ENCODE data around the gene GDF11. TPM values are rescaled to one million over a fixed set of nuclear protein-coding genes. Genes with fewer than 3 reads are reported as not detected.
A peak's percentile ranks its signal among the peaks of the same experiment; 100 is the strongest.

The GDF11 gene
- total and polyA plus RNA-seq, 4 experiments from 2014 or later, result 0.25 to 15.8 (median 8.4) TPM

DNA sequence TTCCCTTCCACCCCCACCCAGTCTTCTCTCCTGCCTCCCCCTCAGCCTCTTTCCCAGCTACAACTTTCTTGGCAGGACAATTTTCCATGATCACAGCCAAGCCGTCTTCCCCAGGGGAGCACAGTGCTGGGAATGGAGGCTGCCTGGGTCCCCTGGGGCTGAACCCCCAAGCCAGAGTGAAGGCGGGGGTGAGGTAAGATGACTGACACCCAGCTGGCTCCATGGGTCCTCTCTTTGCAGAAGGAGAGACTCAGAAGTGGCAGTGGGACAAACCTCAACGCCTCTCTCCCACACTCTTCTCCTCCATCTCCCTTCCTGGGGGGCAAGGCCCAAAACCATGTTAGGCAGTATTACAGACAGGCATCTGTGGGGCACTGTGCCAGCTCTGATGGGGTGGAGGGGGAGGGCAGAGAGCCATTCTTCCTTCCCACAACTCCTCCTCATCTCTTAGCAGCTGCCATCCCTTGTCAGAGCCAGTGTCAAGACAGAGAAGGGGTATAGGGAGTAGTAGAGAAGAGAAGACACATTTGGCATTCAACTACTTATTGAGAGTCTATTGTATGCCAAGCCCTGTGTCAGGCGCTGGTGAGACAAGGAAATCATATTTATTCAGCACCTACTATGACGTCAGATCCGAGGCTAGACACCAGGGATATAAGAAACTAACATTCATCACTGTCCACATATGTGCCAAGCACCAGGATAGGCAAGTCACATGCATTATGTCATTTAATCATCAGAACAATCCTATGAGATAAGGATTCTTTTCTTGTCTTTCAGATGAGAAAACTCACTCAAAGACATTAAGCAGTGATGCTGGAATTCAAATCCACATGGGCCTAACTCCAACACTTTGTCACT, 38.8 kb upstream of the GDF11 start:
- Histone ChIP-seq H3K4me1 (ENCODE audit: insufficient read depth, low read length) (peaks cover 14% of the 10 kb centered on the region), H3K4me3 (ENCODE audit: low read length in 2 of 2) (no peak overlapping the region), H3K9me3 (ENCODE audit: control insufficient read depth in 1 of 2, low read length in 2 of 2) (no peaks in the 10 kb centered on the region), H3K27ac (ENCODE audit: low read depth, low read length) (no peak overlapping the region), H3K27me3 (ENCODE audit: insufficient read depth, low read length) (peaks cover 5% of the 10 kb centered on the region), H3K36me3 (ENCODE audit: insufficient read depth, low read length) (no peaks in the 10 kb centered on the region)
- peaks cover 10 to 17% of the 10 kb centered on the region in 2 donors for H3K27me3 Mint-ChIP-seq
- H3K9me3 Mint-ChIP-seq, result no peaks in the 10 kb centered on the region
- no peaks in the 10 kb centered on the region for H3K36me3 Mint-ChIP-seq
- DNase-seq, result no peak
- intact Hi-C loops (cut with micrococcal nuclease), result no loop called here
- CTCF ChIA-PET (ENCODE audit: partially characterized antibody), result no interaction called here
- no peak overlapping the region for H3K4me3 Mint-ChIP-seq
- H3K4me1 Mint-ChIP-seq, result peaks cover 13 to 20% (median 17%) of the 10 kb centered on the region in 4 donors
- no peak overlapping the region for H3K27ac Mint-ChIP-seq
- POLR2A ChIA-PET (ENCODE audit: partially characterized antibody), result no interaction called here

DNA sequence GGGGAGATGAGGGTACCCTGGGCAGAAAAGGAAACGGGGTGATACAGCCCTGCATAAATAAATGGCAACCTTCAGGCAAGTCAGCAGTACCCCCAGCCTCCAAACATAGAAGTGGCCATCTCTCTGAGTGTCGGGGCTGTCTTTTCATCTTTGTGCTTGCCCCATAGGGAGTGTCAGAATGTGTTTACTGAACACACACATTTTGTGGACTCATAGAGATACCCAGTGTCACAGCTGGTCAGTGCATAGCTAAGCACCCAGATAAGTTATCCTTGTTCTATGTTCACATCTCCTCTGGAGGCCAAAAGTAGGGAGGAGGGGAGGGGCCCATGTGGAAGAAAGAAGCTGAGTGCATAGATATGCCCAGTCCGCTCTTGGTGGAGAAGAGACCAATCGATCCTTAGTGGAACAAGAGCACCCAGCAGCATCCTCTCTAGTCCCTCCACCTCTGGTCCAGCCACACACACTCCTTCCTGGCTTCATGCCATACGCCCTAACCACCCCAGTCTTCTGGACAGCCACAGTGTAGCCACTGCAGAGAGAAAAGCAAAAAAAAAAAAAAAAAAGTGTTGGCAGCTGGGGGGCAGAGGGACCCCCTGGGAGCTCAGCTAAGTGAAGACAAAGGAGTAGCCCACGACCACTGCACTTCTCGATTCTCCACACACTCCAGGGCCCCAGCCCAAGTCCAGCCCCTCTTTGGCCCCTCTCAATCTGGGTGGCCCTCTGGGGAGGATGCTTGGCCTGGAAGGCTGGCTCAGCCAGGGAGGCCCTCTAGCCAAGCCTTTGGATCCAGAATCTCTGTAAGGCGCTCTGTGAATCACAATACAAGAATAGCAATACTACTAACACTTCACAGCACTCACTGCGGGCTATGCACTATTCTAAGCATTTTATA, 37.9 kb upstream of the GDF11 start:
- H3K36me3 Mint-ChIP-seq, result no peaks in the 10 kb centered on the region
- intact Hi-C loops (cut with micrococcal nuclease), result no loop called here
- Histone ChIP-seq H3K9me3 (ENCODE audit: control insufficient read depth in 1 of 2, low read length in 2 of 2) (no peaks in the 10 kb centered on the region), H3K4me3 (ENCODE audit: low read length in 2 of 2) (no peak overlapping the region), H3K4me1 (ENCODE audit: insufficient read depth, low read length) (peaks cover 14% of the 10 kb centered on the region), H3K36me3 (ENCODE audit: insufficient read depth, low read length) (no peaks in the 10 kb centered on the region), H3K27ac (ENCODE audit: low read depth, low read length) (no peak overlapping the region), H3K27me3 (ENCODE audit: insufficient read depth, low read length) (peaks cover 5% of the 10 kb centered on the region)
- H3K4me1 Mint-ChIP-seq, result peaks cover 13 to 22% (median 18%) of the 10 kb centered on the region in 4 donors
- peak overlapping the region in 1 of 7 donors; percentile 20 for H3K27ac Mint-ChIP-seq
- DNase-seq, result no peak
- CTCF ChIA-PET (ENCODE audit: partially characterized antibody), result interaction anchor here (0.8 to 1.3 kb wide), 2 partner anchors 10 to 15 kb away, joined by 3 to 6 read pairs; partner anchors contain the start of gene BLOC1S1
- H3K9me3 Mint-ChIP-seq, result no peaks in the 10 kb centered on the region
- peaks cover 10 to 18% of the 10 kb centered on the region in 2 donors for H3K27me3 Mint-ChIP-seq
- POLR2A ChIA-PET (ENCODE audit: partially characterized antibody), result interaction anchor here (2.6 kb wide), 1 partner anchor 11 kb away, joined by 14 read pairs; the partner anchor contains the start of gene BLOC1S1
- H3K4me3 Mint-ChIP-seq, result peak overlapping the region in 1 of 8 donors; percentile 5

DNA sequence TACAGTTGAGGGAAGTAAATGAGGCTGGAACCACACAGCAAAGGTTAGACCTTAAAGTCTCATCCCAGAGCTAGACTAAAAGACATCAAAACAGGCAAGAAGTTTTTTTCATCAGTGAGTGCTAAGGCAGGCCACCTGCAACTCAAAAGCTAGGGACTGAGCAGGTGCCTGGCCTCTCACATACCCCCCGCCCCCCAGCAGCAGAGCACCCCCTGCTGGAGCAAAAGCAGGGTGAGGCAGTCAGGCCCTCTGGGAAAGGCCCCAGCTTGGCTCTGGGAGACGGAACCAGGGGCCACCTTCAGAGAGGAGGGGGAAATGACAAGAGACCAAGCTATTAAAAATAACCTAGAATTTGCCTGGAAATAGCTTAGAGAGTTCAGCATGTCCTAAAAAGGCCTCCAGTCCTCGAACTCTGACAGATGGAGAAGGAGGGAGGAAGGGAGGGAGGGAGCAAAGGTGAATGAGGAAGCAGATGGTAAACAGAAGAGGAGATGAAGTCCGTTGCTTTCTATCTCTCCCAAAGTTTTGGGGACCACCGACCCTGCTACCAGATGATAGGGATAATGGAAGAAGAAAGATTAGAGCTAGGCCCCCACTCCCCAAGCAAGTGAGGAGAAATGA, 37.0 kb upstream of the GDF11 start:
- Histone ChIP-seq H3K36me3 (ENCODE audit: insufficient read depth, low read length) (no peaks in the 10 kb centered on the region), H3K27ac (ENCODE audit: low read depth, low read length) (no peak overlapping the region), H3K27me3 (ENCODE audit: insufficient read depth, low read length) (peaks cover 5% of the 10 kb centered on the region), H3K4me1 (ENCODE audit: insufficient read depth, low read length) (peaks cover 14% of the 10 kb centered on the region), H3K9me3 (ENCODE audit: control insufficient read depth in 1 of 2, low read length in 2 of 2) (no peaks in the 10 kb centered on the region), H3K4me3 (ENCODE audit: low read length in 2 of 2) (no peak overlapping the region)
- peak overlapping the region in 6 of 8 donors; percentile 13 to 57 (median 42) for H3K4me3 Mint-ChIP-seq
- peaks cover 13 to 22% (median 18%) of the 10 kb centered on the region in 4 donors for H3K4me1 Mint-ChIP-seq
- ChIA-PET POLR2A (ENCODE audit: partially characterized antibody) (interaction anchor here (2.6 kb wide), 1 partner anchor 10 kb away, joined by 14 read pairs; the partner anchor contains the start of gene BLOC1S1), CTCF (ENCODE audit: partially characterized antibody) (interaction anchor here (0.8 to 1.3 kb wide), 2 partner anchors 10 to 14 kb away, joined by 3 to 6 read pairs; partner anchors contain the start of gene BLOC1S1)
- no peaks in the 10 kb centered on the region for H3K36me3 Mint-ChIP-seq
- peak overlapping the region in 1 of 7 donors; percentile 74 for H3K27ac Mint-ChIP-seq
- no peak for DNase-seq
- no peaks in the 10 kb centered on the region for H3K9me3 Mint-ChIP-seq
- intact Hi-C loops (cut with micrococcal nuclease), result no loop called here
- peaks cover 10 to 18% of the 10 kb centered on the region in 2 donors for H3K27me3 Mint-ChIP-seq

DNA sequence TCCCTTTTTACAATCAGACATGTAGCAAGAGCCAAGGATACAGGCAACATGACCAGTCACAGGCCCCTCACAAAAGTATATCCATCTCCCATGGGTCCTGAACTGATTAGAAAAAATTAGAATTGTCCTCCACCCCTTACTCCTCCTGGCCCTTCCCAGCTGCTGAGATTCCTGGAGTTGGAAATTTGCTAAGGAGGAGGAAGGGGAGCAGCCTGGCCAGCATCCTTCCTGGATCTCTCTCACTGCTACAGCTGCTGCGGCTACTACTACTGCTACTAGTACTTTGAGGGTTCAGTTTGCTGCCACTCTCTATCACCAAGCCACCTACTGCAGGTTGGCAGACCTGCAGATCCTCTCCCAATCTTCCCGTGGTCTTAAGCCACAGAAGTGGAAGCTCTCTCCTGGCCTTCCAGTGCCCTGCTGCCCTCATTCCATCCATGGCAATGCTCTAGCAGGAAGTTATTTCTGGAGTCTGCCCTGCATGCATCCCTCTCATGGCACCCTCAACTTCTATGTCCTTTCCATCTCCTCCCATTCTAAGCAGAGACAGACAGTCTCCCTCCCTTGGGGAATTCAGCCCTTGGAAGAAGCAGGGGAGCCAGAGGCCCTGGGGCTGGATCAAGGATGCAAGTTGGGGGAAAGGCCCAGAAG, 36.2 kb upstream of the GDF11 start:
- Mint-ChIP-seq H3K27ac (no peak overlapping the region), H3K27me3 (peaks cover 10 to 18% of the 10 kb centered on the region in 2 donors), H3K36me3 (no peaks in the 10 kb centered on the region), H3K9me3 (no peaks in the 10 kb centered on the region), H3K4me1 (peaks cover 13 to 22% (median 18%) of the 10 kb centered on the region in 4 donors), H3K4me3 (peak overlapping the region; percentile 60 to 91 (median 76))
- CTCF ChIA-PET (ENCODE audit: partially characterized antibody), result no interaction called here
- intact Hi-C loops (cut with micrococcal nuclease), result no loop called here
- Histone ChIP-seq H3K27ac (ENCODE audit: low read depth, low read length) (no peak overlapping the region), H3K36me3 (ENCODE audit: insufficient read depth, low read length) (no peaks in the 10 kb centered on the region), H3K4me3 (ENCODE audit: low read length in 2 of 2) (no peak overlapping the region), H3K9me3 (ENCODE audit: control insufficient read depth in 1 of 2, low read length in 2 of 2) (no peaks in the 10 kb centered on the region), H3K27me3 (ENCODE audit: insufficient read depth, low read length) (peaks cover 5% of the 10 kb centered on the region), H3K4me1 (ENCODE audit: insufficient read depth, low read length) (peaks cover 14% of the 10 kb centered on the region)
- no peak for DNase-seq
- POLR2A ChIA-PET (ENCODE audit: partially characterized antibody), result interaction anchor here (1.1 to 2.6 kb wide), 2 partner anchors 9 to 409 kb away, joined by 3 to 14 read pairs; partner anchors contain the start of gene BLOC1S1

DNA sequence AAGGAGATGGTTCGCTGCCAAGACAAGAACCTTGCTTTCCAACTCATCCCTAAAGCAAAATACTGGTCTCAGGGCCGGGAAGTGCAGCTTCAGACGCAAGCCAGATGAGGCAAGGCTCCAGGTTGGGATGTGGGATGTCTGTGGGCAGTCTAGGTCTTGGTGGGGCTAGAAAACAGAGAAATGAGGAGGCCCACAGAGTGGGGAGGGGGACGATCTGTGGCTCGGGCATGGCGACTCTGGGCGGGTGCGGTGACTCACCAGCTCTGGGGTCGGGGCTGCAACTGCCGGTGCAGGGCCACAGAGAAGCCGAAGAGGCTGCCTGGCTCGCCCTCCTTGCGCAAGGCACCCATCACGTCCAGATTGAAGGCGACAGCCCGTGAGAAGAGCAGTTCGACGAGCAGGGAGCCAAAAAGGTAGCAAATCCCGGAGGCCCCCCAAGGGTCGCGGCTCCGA, 35.7 kb upstream of the GDF11 start:
- H3K9me3 Mint-ChIP-seq, result no peaks in the 10 kb centered on the region
- peaks cover 10 to 18% of the 10 kb centered on the region in 2 donors for H3K27me3 Mint-ChIP-seq
- Histone ChIP-seq H3K4me3 (ENCODE audit: low read length in 2 of 2) (no peak overlapping the region), H3K4me1 (ENCODE audit: insufficient read depth, low read length) (peaks cover 14% of the 10 kb centered on the region), H3K36me3 (ENCODE audit: insufficient read depth, low read length) (no peaks in the 10 kb centered on the region), H3K27ac (ENCODE audit: low read depth, low read length) (no peak overlapping the region), H3K27me3 (ENCODE audit: insufficient read depth, low read length) (peaks cover 5% of the 10 kb centered on the region), H3K9me3 (ENCODE audit: control insufficient read depth in 1 of 2, low read length in 2 of 2) (no peaks in the 10 kb centered on the region)
- no peak for DNase-seq
- H3K27ac Mint-ChIP-seq, result no peak overlapping the region
- POLR2A ChIA-PET (ENCODE audit: partially characterized antibody), result interaction anchor here (1.1 to 2.6 kb wide), 2 partner anchors 8 to 409 kb away, joined by 3 to 14 read pairs; partner anchors contain the start of gene BLOC1S1
- H3K36me3 Mint-ChIP-seq, result no peaks in the 10 kb centered on the region
- peak overlapping the region; percentile 60 to 91 (median 76) for H3K4me3 Mint-ChIP-seq
- intact Hi-C loops (cut with micrococcal nuclease), result no loop called here
- H3K4me1 Mint-ChIP-seq, result peaks cover 13 to 22% (median 18%) of the 10 kb centered on the region in 4 donors
- CTCF ChIA-PET (ENCODE audit: partially characterized antibody), result no interaction called here
